ENCODE data around the gene PAQR5.

The PAQR5 gene

DNA sequence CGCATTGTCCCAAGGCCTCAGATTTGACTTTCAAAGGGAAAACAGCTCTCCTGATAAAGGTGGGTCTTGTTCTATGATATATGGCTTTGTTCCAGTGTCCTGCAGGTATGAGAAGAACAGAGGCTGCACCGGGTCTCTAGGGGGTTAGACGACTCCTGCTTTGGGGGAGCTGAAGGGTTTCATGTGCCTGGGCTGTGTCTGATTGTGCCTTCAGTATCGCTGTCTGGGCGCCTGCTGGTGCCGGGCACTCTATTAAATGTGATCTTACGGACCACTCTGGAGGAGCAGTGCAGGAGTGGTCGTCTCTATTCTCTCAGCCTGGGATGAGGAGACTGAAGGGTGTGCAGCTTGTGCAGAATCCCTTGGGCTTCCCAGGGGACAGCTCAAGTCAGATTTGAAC lies 16.0 kb downstream of the PAQR5 start:
- Histone ChIP-seq H3K27ac (ENCODE audit: low read depth, low read length, poor library complexity, severe bottlenecking) (no peak overlapping the region), H3K9me3 (ENCODE audit: low read length) (no peaks in the 10 kb centered on the region), H3K4me3 (ENCODE audit: low read depth, low read length, poor library complexity, severe bottlenecking) (no peak overlapping the region), H3K4me2 (ENCODE audit: low read length) (no peak overlapping the region), H3K79me2 (ENCODE audit: insufficient read depth, low read length) (no peaks in the 10 kb centered on the region), H3K36me3 (ENCODE audit: insufficient read depth, low read length) (no peaks in the 10 kb centered on the region), H3K9me2 (ENCODE audit: low read depth, low read length) (no peaks in the 10 kb centered on the region), H2AFZ (ENCODE audit: low read length) (no peak overlapping the region), H3K27me3 (ENCODE audit: insufficient read depth, low read length) (no peaks in the 10 kb centered on the region), H3F3A (ENCODE audit: insufficient read depth, low read length) (no peaks in the 10 kb centered on the region), H3K9ac (ENCODE audit: low read length) (no peak overlapping the region), H4K20me1 (ENCODE audit: insufficient read depth, low read length) (no peaks in the 10 kb centered on the region), H3K4me1 (ENCODE audit: insufficient read depth, low read length, severe bottlenecking) (no peaks in the 10 kb centered on the region)
- TF ChIP-seq EZH2 (IDR thresholded peaks at IDR 0.05; ENCODE audit: borderline replicate concordance, low read length), result no peak
- TF ChIP-seq, protein P1, sequence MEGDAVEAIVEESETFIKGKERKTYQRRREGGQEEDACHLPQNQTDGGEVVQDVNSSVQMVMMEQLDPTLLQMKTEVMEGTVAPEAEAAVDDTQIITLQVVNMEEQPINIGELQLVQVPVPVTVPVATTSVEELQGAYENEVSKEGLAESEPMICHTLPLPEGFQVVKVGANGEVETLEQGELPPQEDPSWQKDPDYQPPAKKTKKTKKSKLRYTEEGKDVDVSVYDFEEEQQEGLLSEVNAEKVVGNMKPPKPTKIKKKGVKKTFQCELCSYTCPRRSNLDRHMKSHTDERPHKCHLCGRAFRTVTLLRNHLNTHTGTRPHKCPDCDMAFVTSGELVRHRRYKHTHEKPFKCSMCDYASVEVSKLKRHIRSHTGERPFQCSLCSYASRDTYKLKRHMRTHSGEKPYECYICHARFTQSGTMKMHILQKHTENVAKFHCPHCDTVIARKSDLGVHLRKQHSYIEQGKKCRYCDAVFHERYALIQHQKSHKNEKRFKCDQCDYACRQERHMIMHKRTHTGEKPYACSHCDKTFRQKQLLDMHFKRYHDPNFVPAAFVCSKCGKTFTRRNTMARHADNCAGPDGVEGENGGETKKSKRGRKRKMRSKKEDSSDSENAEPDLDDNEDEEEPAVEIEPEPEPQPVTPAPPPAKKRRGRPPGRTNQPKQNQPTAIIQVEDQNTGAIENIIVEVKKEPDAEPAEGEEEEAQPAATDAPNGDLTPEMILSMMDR (IDR thresholded peaks at IDR 0.05; ENCODE audit: low read length), result no peak

DNA sequence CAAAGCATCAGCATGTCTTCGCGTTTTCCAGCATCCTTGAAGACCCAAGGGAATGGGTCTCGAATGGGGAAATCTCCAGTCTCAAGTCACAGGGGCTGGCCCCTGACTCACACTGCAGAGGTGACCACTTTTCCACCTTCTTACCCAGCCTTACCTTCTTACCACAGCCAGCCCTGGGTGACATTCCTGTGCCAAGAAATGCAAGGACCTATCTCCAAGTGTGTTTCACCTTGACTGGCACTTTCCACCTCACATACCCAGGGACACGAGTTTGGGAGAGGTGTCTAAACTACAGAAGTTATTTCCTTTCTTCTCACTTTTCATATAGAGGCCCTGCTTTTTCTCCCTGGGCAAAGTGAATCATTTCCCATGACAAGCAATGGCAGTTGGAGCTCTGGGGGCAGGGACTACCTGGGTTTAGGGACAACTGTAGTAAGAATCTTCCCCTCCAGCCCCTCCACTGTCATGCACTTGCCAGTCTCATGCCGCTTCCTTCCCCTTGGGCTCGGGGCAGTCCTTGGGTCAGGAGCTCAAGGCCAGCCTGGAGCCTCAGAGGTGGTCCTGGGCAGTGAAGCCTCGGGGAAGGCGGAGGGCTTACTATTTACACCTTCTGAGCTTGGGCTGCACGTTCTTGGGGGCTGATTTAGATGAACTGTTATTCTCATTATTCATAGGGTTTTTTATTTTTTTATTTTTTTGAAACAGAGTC lies 16.8 kb downstream of the PAQR5 start:
- Histone ChIP-seq H3K9me3 (ENCODE audit: low read length) (no peaks in the 10 kb centered on the region), H3K4me1 (ENCODE audit: insufficient read depth, low read length, severe bottlenecking) (no peaks in the 10 kb centered on the region), H3K27me3 (ENCODE audit: insufficient read depth, low read length) (no peaks in the 10 kb centered on the region), H3K36me3 (ENCODE audit: insufficient read depth, low read length) (no peaks in the 10 kb centered on the region), H3K9me2 (ENCODE audit: low read depth, low read length) (no peaks in the 10 kb centered on the region), H3K27ac (ENCODE audit: low read depth, low read length, poor library complexity, severe bottlenecking) (no peak overlapping the region), H4K20me1 (ENCODE audit: insufficient read depth, low read length) (no peaks in the 10 kb centered on the region), H3K79me2 (ENCODE audit: insufficient read depth, low read length) (no peaks in the 10 kb centered on the region), H3K4me3 (ENCODE audit: low read depth, low read length, poor library complexity, severe bottlenecking) (no peak overlapping the region), H3F3A (ENCODE audit: insufficient read depth, low read length) (no peaks in the 10 kb centered on the region), H3K4me2 (ENCODE audit: low read length) (no peak overlapping the region), H3K9ac (ENCODE audit: low read length) (no peak overlapping the region), H2AFZ (ENCODE audit: low read length) (no peak overlapping the region)
- TF ChIP-seq, protein P1 (IDR thresholded peaks at IDR 0.05; ENCODE audit: low read length), result no peak
- no peak for TF ChIP-seq EZH2 (IDR thresholded peaks at IDR 0.05; ENCODE audit: borderline replicate concordance, low read length)

DNA sequence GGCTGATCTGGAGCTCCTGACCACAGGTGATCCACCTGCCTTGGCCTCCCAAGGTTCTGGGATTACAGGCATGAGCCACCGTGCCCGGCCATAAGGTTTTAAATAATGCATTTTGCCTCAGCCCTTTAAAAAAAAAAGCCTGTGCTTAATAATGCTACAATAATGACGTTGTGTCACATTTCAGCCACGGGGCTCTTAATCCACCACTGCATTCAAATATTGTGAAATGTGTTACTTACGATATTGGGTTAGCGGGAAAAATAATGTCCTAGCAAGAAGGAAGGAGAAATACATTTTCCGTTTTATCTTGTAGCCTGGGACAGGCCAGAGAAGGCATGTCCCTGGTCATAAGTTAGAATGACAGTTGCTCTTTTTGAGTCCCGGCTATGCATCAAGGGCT lies 17.6 kb downstream of the PAQR5 start:
- Histone ChIP-seq H3K4me2 (ENCODE audit: low read length) (no peak overlapping the region), H3K4me1 (ENCODE audit: insufficient read depth, low read length, severe bottlenecking) (no peaks in the 10 kb centered on the region), H3K36me3 (ENCODE audit: insufficient read depth, low read length) (no peaks in the 10 kb centered on the region), H3K9me2 (ENCODE audit: low read depth, low read length) (no peaks in the 10 kb centered on the region), H4K20me1 (ENCODE audit: insufficient read depth, low read length) (no peaks in the 10 kb centered on the region), H3F3A (ENCODE audit: insufficient read depth, low read length) (no peaks in the 10 kb centered on the region), H3K4me3 (ENCODE audit: low read depth, low read length, poor library complexity, severe bottlenecking) (no peak overlapping the region), H3K79me2 (ENCODE audit: insufficient read depth, low read length) (no peaks in the 10 kb centered on the region), H3K27ac (ENCODE audit: low read depth, low read length, poor library complexity, severe bottlenecking) (no peak overlapping the region), H3K9me3 (ENCODE audit: low read length) (no peaks in the 10 kb centered on the region), H3K27me3 (ENCODE audit: insufficient read depth, low read length) (no peaks in the 10 kb centered on the region), H2AFZ (ENCODE audit: low read length) (no peak overlapping the region), H3K9ac (ENCODE audit: low read length) (no peak overlapping the region)
- TF ChIP-seq, protein P1 (IDR thresholded peaks at IDR 0.05; ENCODE audit: low read length), result no peak
- TF ChIP-seq EZH2 (IDR thresholded peaks at IDR 0.05; ENCODE audit: borderline replicate concordance, low read length), result no peak

Measured in OCI-LY1 (cell line).